Neutrophil (primary cell): ENCODE measurements around the gene NLRP14.

Experiments
- H3K27ac ChIP-seq: fragments of 200-600 bp; sonication (generic); 2 replicates; pipeline ENCODE4 v1.5.1; 2016; ENCODE audit warnings: mild to moderate bottlenecking, moderate library complexity
- H3K27me3 ChIP-seq: fragments of 200-600 bp; sonication (generic); 2 replicates; pipeline ENCODE4 v1.6.0; 2016; ENCODE audit warnings: mild to moderate bottlenecking
- H3K36me3 ChIP-seq: fragments of 200-600 bp; sonication (generic); 2 replicates; pipeline ENCODE4 v1.5.1; 2017
- H3K4me1 ChIP-seq, 2 experiments: fragments of 200-600 bp in 1 of 2; sonication (generic) in 1 of 2; 1 replicate in 1 of 2; 2 replicates in 1 of 2; pipeline versions ENCODE4 v1.5.1 to v1.6.1; 2013 to 2016; ENCODE audit warnings: low read depth in 1 of 2, low read length in 1 of 2, mild to moderate bottlenecking in 1 of 2, moderate library complexity in 1 of 2; ENCODE audit not compliant: control insufficient read depth in 1 of 2, insufficient read depth in 1 of 2
- H3K4me3 ChIP-seq, 2 experiments: fragments of 200-600 bp in 1 of 2; sonication (generic) in 1 of 2; 1 replicate in 1 of 2; 2 replicates in 1 of 2; pipeline ENCODE4 v1.5.1; 2013 to 2016; ENCODE audit warnings: low read depth in 1 of 2, low read length in 1 of 2, mild to moderate bottlenecking in 1 of 2, moderate library complexity in 1 of 2
- H3K9me3 ChIP-seq: fragments of 200-600 bp; sonication (generic); 2 replicates; pipeline ENCODE4 v1.5.1; 2016
- TF ChIP-seq, protein P1 (sequence below): fragments of 200-600 bp; sonication (generic); IDR thresholded peaks from 2 replicates; pipeline ENCODE4 v1.5.1; 2016; ENCODE audit warnings: antibody characterized with exemption

Gene NLRP14

DNA sequence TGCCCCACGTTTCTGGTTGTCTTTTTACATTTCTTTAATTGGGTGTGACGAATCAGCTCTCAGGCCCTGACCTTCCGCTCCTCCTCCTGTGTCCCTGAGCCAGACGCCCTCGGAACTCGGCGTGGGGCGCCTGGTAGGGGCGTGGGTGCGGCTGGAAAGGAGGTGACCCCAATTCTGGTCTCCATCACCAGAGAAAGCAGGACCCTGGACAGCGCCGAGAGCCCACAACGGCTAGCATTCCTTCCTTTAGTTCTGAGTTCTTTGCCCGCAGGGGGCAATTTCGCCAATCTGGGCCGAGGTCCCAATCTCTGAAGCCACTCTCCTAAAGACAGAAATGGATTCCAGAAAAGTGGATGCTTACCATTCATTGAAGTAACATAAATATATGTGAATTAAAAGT, 56.8 kb downstream of the NLRP14 start:
- no peak overlapping the region for H3K4me3 ChIP-seq
- no peak overlapping the region for H3K27ac ChIP-seq
- no peaks in the 10 kb centered on the region for H3K4me1 ChIP-seq
- H3K9me3 ChIP-seq: no peaks in the 10 kb centered on the region
- no peaks in the 10 kb centered on the region for H3K36me3 ChIP-seq
- TF ChIP-seq, protein P1, sequence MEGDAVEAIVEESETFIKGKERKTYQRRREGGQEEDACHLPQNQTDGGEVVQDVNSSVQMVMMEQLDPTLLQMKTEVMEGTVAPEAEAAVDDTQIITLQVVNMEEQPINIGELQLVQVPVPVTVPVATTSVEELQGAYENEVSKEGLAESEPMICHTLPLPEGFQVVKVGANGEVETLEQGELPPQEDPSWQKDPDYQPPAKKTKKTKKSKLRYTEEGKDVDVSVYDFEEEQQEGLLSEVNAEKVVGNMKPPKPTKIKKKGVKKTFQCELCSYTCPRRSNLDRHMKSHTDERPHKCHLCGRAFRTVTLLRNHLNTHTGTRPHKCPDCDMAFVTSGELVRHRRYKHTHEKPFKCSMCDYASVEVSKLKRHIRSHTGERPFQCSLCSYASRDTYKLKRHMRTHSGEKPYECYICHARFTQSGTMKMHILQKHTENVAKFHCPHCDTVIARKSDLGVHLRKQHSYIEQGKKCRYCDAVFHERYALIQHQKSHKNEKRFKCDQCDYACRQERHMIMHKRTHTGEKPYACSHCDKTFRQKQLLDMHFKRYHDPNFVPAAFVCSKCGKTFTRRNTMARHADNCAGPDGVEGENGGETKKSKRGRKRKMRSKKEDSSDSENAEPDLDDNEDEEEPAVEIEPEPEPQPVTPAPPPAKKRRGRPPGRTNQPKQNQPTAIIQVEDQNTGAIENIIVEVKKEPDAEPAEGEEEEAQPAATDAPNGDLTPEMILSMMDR: no peak
- H3K27me3 ChIP-seq: peaks cover 4% of the 10 kb centered on the region

DNA sequence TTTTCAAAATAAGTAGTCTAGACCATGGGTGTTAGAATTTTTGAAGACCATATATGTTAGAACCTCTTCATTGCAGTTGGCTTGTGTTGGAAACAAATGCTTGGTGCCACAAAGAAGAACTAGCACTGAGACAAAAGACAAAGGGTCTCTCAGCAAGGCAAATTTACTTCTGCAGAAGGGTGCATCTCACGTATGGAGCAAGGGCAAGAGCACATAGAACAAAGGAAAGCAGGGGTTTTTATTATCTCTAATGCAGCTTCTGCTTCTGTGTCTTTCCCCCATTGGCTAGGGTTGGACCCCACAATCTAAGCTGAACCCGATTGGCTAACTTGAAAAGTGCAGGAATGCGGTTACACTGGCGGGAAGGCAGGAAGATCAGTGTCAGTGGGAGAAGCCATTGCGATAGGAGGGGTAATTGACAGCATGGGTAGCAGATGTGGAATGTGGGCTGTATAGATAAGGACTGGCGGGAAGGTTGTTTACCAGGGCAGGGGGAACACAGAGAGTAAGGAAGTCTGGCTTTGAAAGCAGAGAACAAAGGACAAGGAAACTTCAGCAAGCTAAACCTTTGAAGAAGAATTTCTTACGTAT, 59.4 kb downstream of the NLRP14 start:
- Histone ChIP-seq H3K9me3 (no peaks in the 10 kb centered on the region), H3K4me3 (no peak overlapping the region), H3K36me3 (no peaks in the 10 kb centered on the region), H3K27me3 (no peaks in the 10 kb centered on the region), H3K4me1 (no peaks in the 10 kb centered on the region), H3K27ac (no peak overlapping the region)
- TF ChIP-seq, protein P1: no peak

DNA sequence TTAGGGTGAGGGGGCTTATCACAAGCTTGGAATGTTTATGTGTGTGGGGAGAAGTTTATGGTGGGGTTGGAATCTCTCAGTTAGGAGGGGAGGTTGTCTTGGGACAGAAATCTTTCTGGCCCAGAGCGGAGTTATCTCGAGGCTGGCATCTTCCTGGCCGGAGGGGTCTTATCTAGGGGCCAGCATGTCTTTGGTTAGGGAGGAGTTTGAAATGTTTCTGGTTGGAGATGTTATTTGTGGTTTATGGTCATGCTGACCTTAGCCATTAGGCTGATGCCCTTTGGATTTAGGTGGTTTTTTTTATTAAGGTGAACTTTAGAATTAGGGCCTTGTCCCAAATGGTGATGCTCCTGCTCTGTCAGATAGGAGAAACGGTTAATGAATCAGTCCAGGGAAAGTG, 60.6 kb downstream of the NLRP14 start:
- Histone ChIP-seq H3K4me1 (no peaks in the 10 kb centered on the region), H3K27ac (no peak overlapping the region), H3K9me3 (no peaks in the 10 kb centered on the region), H3K36me3 (no peaks in the 10 kb centered on the region), H3K4me3 (no peak overlapping the region), H3K27me3 (no peaks in the 10 kb centered on the region)
- TF ChIP-seq, protein P1: no peak

DNA sequence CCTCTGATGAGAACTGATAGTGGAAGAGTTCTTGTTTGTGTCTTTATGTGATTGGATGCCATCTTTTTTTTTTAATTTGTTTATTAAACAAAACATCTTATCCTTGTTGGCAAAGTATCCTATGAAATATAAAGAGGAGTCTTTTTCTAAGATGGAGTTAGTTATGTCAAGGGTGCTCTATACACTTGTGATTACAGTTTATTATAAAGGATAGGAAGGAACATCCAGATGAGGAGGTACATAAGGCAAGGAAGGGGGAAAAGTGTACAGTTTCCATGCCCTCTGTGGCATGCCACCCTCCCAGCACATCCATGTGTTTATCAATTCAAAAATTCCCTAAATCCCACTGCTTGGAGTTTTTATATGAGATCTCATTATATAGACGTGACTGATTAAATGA, 61.2 kb downstream of the NLRP14 start:
- Histone ChIP-seq H3K9me3 (no peaks in the 10 kb centered on the region), H3K27me3 (no peaks in the 10 kb centered on the region), H3K27ac (no peak overlapping the region), H3K4me1 (no peaks in the 10 kb centered on the region), H3K36me3 (no peaks in the 10 kb centered on the region), H3K4me3 (no peak overlapping the region)
- TF ChIP-seq, protein P1: no peak

DNA sequence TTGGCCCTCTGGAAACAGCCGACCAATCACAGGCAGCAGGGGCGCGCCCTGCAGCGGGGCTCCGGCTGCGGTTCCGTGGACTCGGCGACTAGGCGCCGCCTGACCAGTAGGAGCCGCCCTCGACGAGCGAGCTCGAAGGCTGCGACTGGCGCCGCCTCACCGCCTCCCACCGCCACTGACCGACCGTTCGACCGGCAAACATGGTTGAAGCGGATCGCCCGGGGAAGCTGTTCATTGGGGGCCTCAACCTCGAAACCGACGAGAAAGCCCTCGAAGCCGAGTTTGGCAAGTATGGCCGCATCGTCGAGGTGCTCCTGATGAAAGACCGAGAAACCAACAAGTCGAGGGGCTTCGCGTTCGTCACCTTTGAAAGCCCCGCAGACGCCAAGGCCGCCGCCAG, 68.6 kb downstream of the NLRP14 start, which contains the start of gene RBMXL2:
Gene RBMXL2 (plus strand): TSS at position 78 of the 400 bp plus-strand sequence. CDS start 123 bp downstream, at position 201.
- TF ChIP-seq, protein P1: no peak
- no peaks in the 10 kb centered on the region for H3K9me3 ChIP-seq
- H3K27ac ChIP-seq: no peak within 1 kb of the TSS
- H3K36me3 ChIP-seq: no peaks in the 10 kb centered on the region
- H3K4me1 ChIP-seq: no peaks in the 10 kb centered on the region
- peaks cover 32% of the 10 kb centered on the region for H3K27me3 ChIP-seq
- H3K4me3 ChIP-seq: no peak within 1 kb of the TSS
